ENCODE data around the gene CYYR1.

CYYR1 gene

DNA sequence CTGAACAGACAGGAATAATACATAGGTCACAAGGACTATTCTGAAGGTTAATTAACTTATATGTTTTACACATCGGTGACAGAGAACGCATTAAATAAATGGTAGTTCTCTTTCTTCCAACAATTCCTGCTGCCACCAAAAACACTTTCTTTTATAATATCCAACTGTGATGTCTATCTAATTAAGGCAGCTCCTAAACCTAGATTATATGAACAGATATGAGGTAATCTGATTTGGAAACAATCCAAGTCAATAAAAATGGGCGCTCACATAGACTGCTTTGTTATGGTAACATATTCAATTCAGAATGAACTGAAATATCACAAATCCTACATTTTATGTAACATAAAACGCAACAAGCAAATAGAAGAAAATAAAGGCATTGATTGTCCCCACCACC lies 16.0 kb downstream of the CYYR1 start:
- no peaks in the 10 kb centered on the region for H3K27me3 ChIP-seq
- no peak overlapping the region for H3K9ac ChIP-seq
- no peaks in the 10 kb centered on the region for H4K20me1 ChIP-seq
- no peak overlapping the region for H3K27ac ChIP-seq
- TF ChIP-seq Cebpa-rat (IDR thresholded peaks at IDR 0.05): no peak
- H3K4me1 ChIP-seq: no peaks in the 10 kb centered on the region
- no peak overlapping the region for H3K4me3 ChIP-seq
- H3K36me3 ChIP-seq: no peaks in the 10 kb centered on the region
- no peaks in the 10 kb centered on the region for H3K9me3 ChIP-seq
- H3K4me2 ChIP-seq: no peak overlapping the region

DNA sequence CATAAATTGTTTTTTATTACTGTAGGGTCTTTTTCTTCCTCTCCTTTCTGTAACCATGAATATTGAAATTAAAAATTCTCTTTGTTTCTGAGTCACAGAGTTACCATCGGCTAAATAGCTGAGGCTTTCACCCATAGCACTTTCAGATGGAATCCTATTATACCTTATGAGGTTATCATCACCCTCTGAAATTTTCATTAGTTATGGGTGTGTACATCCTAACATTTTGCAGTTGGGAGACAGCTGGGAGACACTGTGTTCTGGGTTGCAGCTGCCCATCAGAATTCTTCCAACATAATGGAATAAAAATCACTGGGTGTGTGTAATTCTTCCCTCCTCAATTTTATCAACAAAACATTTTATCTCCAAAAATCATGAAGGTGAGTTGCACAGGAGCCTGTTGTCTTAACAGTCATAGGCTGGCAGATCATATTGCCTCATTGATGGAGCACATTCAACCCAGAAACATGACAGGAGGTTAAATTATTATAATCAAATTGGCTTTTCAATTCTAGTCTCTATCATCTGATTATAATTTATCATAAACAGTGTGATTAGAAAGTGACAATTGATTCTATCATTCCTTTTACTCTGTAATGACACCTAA lies 17.4 kb downstream of the CYYR1 start:
- no peaks in the 10 kb centered on the region for H4K20me1 ChIP-seq
- no peak overlapping the region for H3K4me2 ChIP-seq
- H3K9me3 ChIP-seq: no peaks in the 10 kb centered on the region
- H3K9ac ChIP-seq: no peak overlapping the region
- no peak overlapping the region for H3K4me3 ChIP-seq
- no peaks in the 10 kb centered on the region for H3K36me3 ChIP-seq
- H3K27ac ChIP-seq: no peak overlapping the region
- no peaks in the 10 kb centered on the region for H3K27me3 ChIP-seq
- no peak for TF ChIP-seq Cebpa-rat (IDR thresholded peaks at IDR 0.05)
- H3K4me1 ChIP-seq: peaks cover 5% of the 10 kb centered on the region

DNA sequence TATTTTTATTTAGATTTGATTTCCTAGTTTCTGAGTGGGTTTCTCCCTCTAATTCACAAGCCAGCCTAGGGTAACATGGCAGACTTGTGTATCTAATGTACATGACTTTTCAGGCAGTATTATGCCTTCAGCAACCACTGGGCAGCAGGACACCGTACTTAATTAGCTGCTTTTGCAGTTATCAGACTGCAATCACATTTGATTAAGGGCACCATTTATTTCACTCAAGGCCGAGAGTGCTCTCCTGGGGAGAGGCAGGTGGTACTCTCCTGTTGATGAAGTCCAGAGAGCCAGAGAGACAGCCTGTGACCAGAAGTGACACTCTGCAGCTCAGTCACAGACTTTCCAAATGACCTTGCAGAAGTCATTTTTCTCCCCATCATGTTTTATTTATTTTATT lies 18.7 kb downstream of the CYYR1 start:
- Histone ChIP-seq H3K4me2 (no peak overlapping the region), H4K20me1 (no peaks in the 10 kb centered on the region), H3K4me3 (no peak overlapping the region), H3K4me1 (peaks cover 13% of the 10 kb centered on the region), H3K9me3 (no peaks in the 10 kb centered on the region), H3K27me3 (no peaks in the 10 kb centered on the region), H3K36me3 (no peaks in the 10 kb centered on the region), H3K9ac (no peak overlapping the region), H3K27ac (no peak overlapping the region)
- no peak for TF ChIP-seq Cebpa-rat (IDR thresholded peaks at IDR 0.05)

DNA sequence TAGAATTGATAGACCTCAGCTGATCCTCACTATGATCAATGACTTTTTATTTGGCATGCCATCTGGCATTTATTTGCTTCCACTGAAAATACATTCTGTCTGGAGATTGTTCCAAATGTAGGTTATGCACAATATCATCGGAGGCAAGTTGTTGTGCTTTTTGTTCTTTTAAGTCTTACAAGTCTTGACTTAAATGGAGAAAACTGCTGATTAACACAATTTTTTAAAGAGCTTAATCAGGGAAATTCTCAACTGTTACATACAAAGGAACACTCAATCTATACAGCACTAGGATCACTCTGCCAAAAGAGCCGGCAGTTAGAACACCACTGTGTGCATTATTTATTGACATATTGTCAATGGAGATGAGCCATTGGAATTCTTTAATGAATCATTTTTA lies 19.2 kb downstream of the CYYR1 start:
- no peak overlapping the region for H3K4me3 ChIP-seq
- no peaks in the 10 kb centered on the region for H3K9me3 ChIP-seq
- H3K27me3 ChIP-seq: no peaks in the 10 kb centered on the region
- no peak overlapping the region for H3K4me2 ChIP-seq
- no peaks in the 10 kb centered on the region for H4K20me1 ChIP-seq
- H3K27ac ChIP-seq: no peak overlapping the region
- no peaks in the 10 kb centered on the region for H3K36me3 ChIP-seq
- peaks cover 13% of the 10 kb centered on the region for H3K4me1 ChIP-seq
- no peak for TF ChIP-seq Cebpa-rat (IDR thresholded peaks at IDR 0.05)
- H3K9ac ChIP-seq: no peak overlapping the region

DNA sequence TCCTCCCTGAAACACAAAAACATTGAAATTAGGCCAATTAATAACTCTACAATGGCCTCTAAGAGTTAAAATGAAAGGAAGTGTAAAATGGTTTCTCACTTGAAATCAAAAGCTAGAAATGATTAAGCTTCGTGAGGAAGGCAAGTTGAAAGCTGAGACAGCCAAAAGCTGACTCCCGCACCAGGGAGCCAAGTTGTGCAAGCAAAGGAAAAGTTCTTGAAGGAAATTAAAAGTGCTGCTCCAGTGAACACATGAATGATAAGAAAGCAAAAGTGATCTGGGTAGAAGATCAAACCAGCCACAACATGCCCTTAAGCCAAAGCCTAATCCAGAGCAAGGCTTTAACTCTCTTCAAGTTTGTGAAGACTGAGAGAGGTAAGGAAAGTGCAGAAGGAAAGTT lies 22.8 kb downstream of the CYYR1 start:
- Histone ChIP-seq H3K27ac (no peak overlapping the region), H4K20me1 (no peaks in the 10 kb centered on the region), H3K4me1 (peaks cover 21% of the 10 kb centered on the region), H3K27me3 (no peaks in the 10 kb centered on the region), H3K36me3 (no peaks in the 10 kb centered on the region), H3K9ac (no peak overlapping the region), H3K4me3 (no peak overlapping the region), H3K9me3 (no peaks in the 10 kb centered on the region), H3K4me2 (peak overlapping the region; percentile 54)
- peak; percentile 59; the same call in 1 of the 2 replicates for TF ChIP-seq Cebpa-rat (IDR thresholded peaks at IDR 0.05)

DNA sequence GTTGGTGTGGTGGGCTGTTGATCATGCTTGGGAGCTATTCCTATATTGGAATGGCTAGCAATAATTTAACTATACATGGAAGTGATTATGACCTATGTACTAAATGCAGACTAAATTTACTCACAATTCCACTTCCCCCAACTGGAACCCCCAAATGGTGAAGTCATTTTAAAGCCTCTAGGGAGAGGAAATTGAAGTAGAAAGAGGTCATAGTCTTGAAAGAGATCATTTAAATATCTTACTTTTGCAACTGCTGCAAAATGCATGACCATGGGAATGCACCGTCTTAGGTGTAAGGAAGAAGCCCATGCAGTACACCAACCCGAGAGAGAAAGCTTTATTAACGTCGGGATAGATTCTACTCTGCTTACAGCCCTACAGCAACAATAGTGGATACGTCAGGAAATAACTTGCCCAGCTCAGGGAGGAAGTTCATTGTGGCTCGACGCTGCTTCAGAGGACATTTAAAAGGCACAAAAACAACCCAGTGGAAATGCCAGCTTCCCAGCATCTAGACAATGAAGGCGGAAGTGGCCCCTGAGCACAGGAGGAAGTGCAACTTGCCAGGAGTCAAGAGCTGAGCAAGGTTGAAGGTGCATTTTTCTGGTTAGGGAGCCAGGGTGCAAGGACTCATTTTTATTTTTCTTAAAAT lies 26.5 kb downstream of the CYYR1 start:
- no peak overlapping the region; the same call in 1 of the 2 replicates for H3K4me2 ChIP-seq
- no peak overlapping the region for H3K4me3 ChIP-seq
- no peaks in the 10 kb centered on the region for H3K27me3 ChIP-seq
- H3K36me3 ChIP-seq: no peaks in the 10 kb centered on the region
- no peak overlapping the region for H3K27ac ChIP-seq
- no peak for TF ChIP-seq Cebpa-rat (IDR thresholded peaks at IDR 0.05)
- peaks cover 21% of the 10 kb centered on the region for H3K4me1 ChIP-seq
- H4K20me1 ChIP-seq: no peaks in the 10 kb centered on the region
- H3K9me3 ChIP-seq: no peaks in the 10 kb centered on the region
- no peak overlapping the region for H3K9ac ChIP-seq

DNA sequence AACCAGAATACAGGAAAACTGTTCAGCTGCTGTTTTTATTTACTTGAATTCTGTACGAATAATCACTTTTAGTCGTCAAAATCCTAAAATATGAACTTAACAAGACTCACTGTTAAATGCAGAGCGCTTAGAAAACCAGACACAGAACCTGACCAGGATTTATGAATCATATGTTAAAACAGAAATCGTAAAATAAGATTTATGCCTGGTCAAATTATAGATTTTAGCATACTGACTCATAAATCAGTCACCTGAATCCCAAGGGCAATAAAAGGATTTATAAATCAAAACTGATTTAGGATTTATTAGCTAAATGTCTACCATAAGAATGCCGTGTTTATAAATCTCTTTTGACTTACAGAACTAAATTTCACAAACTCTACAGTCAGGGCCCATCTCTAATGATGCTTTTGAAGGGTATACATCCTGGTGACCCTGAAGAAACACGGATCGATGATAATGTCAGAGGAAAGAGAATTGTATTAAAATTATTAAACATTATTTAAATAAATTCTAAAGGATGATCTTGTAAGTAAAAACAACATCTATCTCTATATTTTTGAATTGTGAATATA lies 28.8 kb downstream of the CYYR1 start:
- Histone ChIP-seq H3K9me3 (no peaks in the 10 kb centered on the region), H4K20me1 (no peaks in the 10 kb centered on the region), H3K27me3 (no peaks in the 10 kb centered on the region), H3K4me2 (no peak overlapping the region), H3K9ac (no peak overlapping the region), H3K4me3 (no peak overlapping the region), H3K27ac (no peak overlapping the region), H3K4me1 (peaks cover 7% of the 10 kb centered on the region; the same call in 1 of the 2 replicates), H3K36me3 (no peaks in the 10 kb centered on the region)
- TF ChIP-seq Cebpa-rat (IDR thresholded peaks at IDR 0.05): no peak

DNA sequence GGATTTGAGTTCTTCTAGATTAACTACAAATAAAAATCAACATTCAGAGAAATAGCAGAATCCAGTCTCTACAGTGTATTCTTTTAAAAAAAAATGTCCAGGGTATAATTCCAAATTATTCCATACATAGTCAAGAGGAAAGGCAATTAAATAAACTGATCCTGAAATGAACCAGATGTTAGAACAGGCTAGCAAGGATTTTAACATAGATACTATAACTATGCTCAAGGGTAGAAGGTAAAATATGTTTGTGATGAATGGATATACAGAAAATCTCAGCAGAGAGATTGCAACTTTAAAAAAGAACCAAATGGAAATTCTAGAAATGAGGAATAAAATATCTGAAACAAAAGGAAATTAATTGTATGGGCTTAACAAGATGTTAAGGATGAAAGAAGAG lies 32.4 kb downstream of the CYYR1 start:
- no peaks in the 10 kb centered on the region for H3K36me3 ChIP-seq
- no peaks in the 10 kb centered on the region for H4K20me1 ChIP-seq
- no peak overlapping the region for H3K4me2 ChIP-seq
- H3K4me3 ChIP-seq: no peak overlapping the region
- no peaks in the 10 kb centered on the region for H3K27me3 ChIP-seq
- H3K27ac ChIP-seq: no peak overlapping the region
- TF ChIP-seq Cebpa-rat (IDR thresholded peaks at IDR 0.05): no peak
- H3K9ac ChIP-seq: no peak overlapping the region
- no peaks in the 10 kb centered on the region for H3K4me1 ChIP-seq
- no peaks in the 10 kb centered on the region for H3K9me3 ChIP-seq

DNA sequence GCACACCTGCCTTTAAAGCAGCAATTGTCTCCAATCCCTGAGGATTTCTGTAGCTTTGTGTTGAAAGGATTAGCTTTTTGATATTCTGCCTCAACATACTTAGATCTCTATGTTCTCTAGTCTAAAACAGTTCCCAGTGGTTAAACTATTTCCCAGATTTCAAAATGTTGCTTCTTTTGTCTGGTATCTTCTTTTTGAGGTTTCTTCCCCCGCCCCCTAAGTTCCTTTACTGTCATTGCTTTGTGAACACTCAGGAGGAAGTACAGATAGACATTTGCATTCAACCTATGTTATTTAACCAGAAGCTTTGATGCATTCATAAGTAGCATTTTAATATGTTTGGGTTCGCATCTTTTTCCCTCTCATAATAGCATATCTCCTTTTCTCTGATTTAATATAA lies 33.5 kb downstream of the CYYR1 start:
- H3K4me2 ChIP-seq: no peak overlapping the region
- no peak overlapping the region for H3K9ac ChIP-seq
- H3K4me1 ChIP-seq: no peaks in the 10 kb centered on the region
- no peaks in the 10 kb centered on the region for H3K27me3 ChIP-seq
- no peaks in the 10 kb centered on the region for H3K9me3 ChIP-seq
- no peak overlapping the region for H3K27ac ChIP-seq
- H4K20me1 ChIP-seq: no peaks in the 10 kb centered on the region
- no peak overlapping the region for H3K4me3 ChIP-seq
- TF ChIP-seq Cebpa-rat (IDR thresholded peaks at IDR 0.05): no peak
- no peaks in the 10 kb centered on the region for H3K36me3 ChIP-seq

DNA sequence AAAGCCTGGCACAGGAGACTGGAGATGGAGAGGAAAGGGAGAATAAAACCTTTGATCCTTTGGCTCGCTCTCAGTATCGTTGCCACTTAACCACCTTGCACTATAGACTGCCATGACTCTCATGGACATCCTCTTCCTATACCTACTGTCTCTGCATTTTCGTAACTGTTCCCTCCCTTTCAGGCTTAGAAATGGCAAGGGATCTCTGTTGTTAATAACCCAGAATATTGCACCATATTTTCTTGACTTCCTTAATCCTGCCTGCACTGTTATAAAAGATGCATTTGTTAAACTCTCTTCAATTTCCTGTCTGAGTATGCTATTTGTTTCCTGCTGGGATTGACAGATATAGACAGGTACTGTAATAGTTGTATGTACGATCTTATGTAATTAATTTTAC lies 38.6 kb downstream of the CYYR1 start:
- Histone ChIP-seq H3K27me3 (no peaks in the 10 kb centered on the region), H3K36me3 (no peaks in the 10 kb centered on the region), H3K27ac (no peak overlapping the region), H3K9me3 (no peaks in the 10 kb centered on the region), H4K20me1 (no peaks in the 10 kb centered on the region), H3K9ac (no peak overlapping the region), H3K4me1 (no peaks in the 10 kb centered on the region), H3K4me2 (no peak overlapping the region), H3K4me3 (no peak overlapping the region)
- no peak for TF ChIP-seq Cebpa-rat (IDR thresholded peaks at IDR 0.05)

All from BLaER1 (cell line).